Sigmoid colon (tissue), 4 donors: ENCODE results near the gene KIF19.

Experiments
- EP300 ChIP-seq, 4 donors: sonication (generic); formaldehyde crosslinking; IDR thresholded peaks; one replicate each; pipeline ENCODE4 v1.6.1; 2017; ENCODE audit warnings: antibody characterized with exemption in 4 of 4
- POLR2A ChIP-seq, 2 donors: fragments of 450-650 bp; IDR thresholded peaks; one replicate each; pipeline ENCODE4 v1.6.1; 2016; ENCODE audit warnings: antibody characterized with exemption in 2 of 2, mild to moderate bottlenecking in 2 of 2, moderate library complexity in 2 of 2
- POLR2AphosphoS5 ChIP-seq, 4 donors: sonication (generic); formaldehyde crosslinking; IDR thresholded peaks; one replicate each; pipeline ENCODE4 v1.6.1; 2017; ENCODE audit warnings: antibody characterized with exemption in 4 of 4
- TF ChIP-seq, protein P1 (sequence below), 4 experiments: fragments of 450-650 bp in 3 of 4; fragments of 200-600 bp in 1 of 4; IDR thresholded peaks; one replicate each; pipeline ENCODE4 v1.5.1; 2016 to 2019; ENCODE audit warnings: antibody characterized with exemption in 4 of 4, mild to moderate bottlenecking in 3 of 4, moderate library complexity in 2 of 4

DNA sequence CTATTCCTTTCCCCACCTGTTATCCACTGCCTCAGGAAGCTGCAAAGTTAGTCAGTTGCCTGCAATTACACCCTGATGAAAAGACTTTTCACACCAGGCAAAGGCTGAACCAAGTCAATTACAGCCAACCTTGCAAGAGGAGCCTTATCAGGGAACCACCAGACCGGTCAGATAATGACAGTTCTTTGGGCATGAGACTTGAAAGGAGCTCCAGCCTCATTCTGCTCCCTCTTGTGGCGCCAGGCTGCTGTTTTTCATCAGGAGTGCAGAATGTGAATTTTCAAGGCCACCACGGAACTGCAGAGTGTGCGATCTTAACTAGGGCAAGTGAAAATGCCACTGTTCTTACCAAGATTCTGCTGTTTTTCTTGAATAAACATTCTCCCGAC, 29.5 kb upstream of the KIF19 start:
- no peak for TF ChIP-seq EP300 (IDR thresholded peaks at IDR 0.05)
- no peak for TF ChIP-seq POLR2A (IDR thresholded peaks at IDR 0.05)
- TF ChIP-seq, protein P1, sequence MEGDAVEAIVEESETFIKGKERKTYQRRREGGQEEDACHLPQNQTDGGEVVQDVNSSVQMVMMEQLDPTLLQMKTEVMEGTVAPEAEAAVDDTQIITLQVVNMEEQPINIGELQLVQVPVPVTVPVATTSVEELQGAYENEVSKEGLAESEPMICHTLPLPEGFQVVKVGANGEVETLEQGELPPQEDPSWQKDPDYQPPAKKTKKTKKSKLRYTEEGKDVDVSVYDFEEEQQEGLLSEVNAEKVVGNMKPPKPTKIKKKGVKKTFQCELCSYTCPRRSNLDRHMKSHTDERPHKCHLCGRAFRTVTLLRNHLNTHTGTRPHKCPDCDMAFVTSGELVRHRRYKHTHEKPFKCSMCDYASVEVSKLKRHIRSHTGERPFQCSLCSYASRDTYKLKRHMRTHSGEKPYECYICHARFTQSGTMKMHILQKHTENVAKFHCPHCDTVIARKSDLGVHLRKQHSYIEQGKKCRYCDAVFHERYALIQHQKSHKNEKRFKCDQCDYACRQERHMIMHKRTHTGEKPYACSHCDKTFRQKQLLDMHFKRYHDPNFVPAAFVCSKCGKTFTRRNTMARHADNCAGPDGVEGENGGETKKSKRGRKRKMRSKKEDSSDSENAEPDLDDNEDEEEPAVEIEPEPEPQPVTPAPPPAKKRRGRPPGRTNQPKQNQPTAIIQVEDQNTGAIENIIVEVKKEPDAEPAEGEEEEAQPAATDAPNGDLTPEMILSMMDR (IDR thresholded peaks at IDR 0.05), result peak in 3 of 4 experiments; percentile 6 to 42 (median 38)
- TF ChIP-seq POLR2AphosphoS5 (IDR thresholded peaks at IDR 0.05), result no peak
